H1 (cell line): ENCODE results near the gene ZNF541. TPM values are rescaled to one million over a fixed set of nuclear protein-coding genes. Genes with fewer than 3 reads are reported as not detected.

Experiments used
- CTCF ChIA-PET: fragments of 300-600 bp; sonication (Branson Sonifier 250); formaldehyde crosslinking; loops from one replicate; lab custom pipeline; 2021; ENCODE audit not compliant: partially characterized antibody; lab: Charles Lee
- POLR2A ChIA-PET: fragments of 300-600 bp; sonication (Branson Sonifier 250); formaldehyde crosslinking; loops from one replicate; lab custom pipeline; 2021; ENCODE audit warnings: inconsistent platforms; ENCODE audit not compliant: partially characterized antibody; lab: Charles Lee
- DNase-seq, 2 experiments: peaks; one replicate each; pipeline versions ENCODE4 v3.0.0 to v3.0.0-alpha.2; 2010 to 2022; ENCODE audit warnings: low spot score in 2 of 2, low read depth in 1 of 2, mixed read lengths in 1 of 2
- FAIRE-seq: peaks from 2 replicates; lab custom pipeline; 2011; peaks lifted over from hg19 to GRCh38; lab: Jason Lieb, UNC
- H2AFZ ChIP-seq: 2 replicates; pipeline ENCODE4 v1.8.1; 2012; ENCODE audit warnings: low read length, inconsistent platforms
- H2AK5ac ChIP-seq: 2 replicates; pipeline ENCODE4 v1.6.1; 2013; ENCODE audit warnings: low read depth, low read length
- H2BK120ac ChIP-seq: replicated peaks from 2 replicates; pipeline ENCODE3; 2013; ENCODE audit warnings: low read depth, low read length, inconsistent platforms
- H2BK12ac ChIP-seq: 2 replicates; pipeline ENCODE4 v1.6.1; 2013; ENCODE audit warnings: low read depth, low read length
- H2BK15ac ChIP-seq: 2 replicates; pipeline ENCODE4 v1.6.1; 2013; ENCODE audit warnings: low read length
- H2BK20ac ChIP-seq: 2 replicates; pipeline ENCODE4 v1.6.1; 2013; ENCODE audit warnings: low read length
- H2BK5ac ChIP-seq: 2 replicates; pipeline ENCODE4 v1.6.1; 2013; ENCODE audit warnings: low read depth, low read length
- H3K14ac ChIP-seq: 2 replicates; pipeline ENCODE4 v1.6.1; 2013; ENCODE audit warnings: inconsistent platforms; ENCODE audit not compliant: insufficient read length
- H3K18ac ChIP-seq: 2 replicates; pipeline ENCODE4 v1.6.1; 2013; ENCODE audit warnings: low read length; ENCODE audit errors: extremely low read depth
- H3K23ac ChIP-seq: 2 replicates; pipeline ENCODE4 v1.6.1; 2013; ENCODE audit warnings: inconsistent platforms; ENCODE audit not compliant: insufficient read length
- H3K23me2 ChIP-seq: 2 replicates; pipeline ENCODE4 v1.6.1; 2013; ENCODE audit warnings: low read depth, low read length
- H3K27ac ChIP-seq: 2 replicates; pipeline ENCODE4 v1.6.1; 2011; ENCODE audit warnings: low read depth, low read length, inconsistent platforms
- H3K27me3 ChIP-seq, 4 experiments: replicated peaks in 1 of 4; 1 replicate in 1 of 4; 2 replicates in 3 of 4; pipeline versions ENCODE4 v1.6.1 to v1.8.1; 2011 to 2013; ENCODE audit warnings: low read length in 3 of 4, mild to moderate bottlenecking in 3 of 4, inconsistent platforms in 2 of 4, mixed read lengths in 2 of 4, moderate library complexity in 1 of 4; ENCODE audit not compliant: control insufficient read depth in 3 of 4, insufficient read depth in 3 of 4; ENCODE audit errors: extremely low read depth in 1 of 4
- H3K36me3 ChIP-seq, 4 experiments: 2 replicates each; pipeline versions ENCODE4 v1.6.1 to v1.8.1; 2011 to 2013; ENCODE audit warnings: mild to moderate bottlenecking in 4 of 4, low read length in 3 of 4, moderate library complexity in 2 of 4, control low read depth in 1 of 4, inconsistent platforms in 1 of 4; ENCODE audit not compliant: insufficient read depth in 4 of 4, control insufficient read depth in 2 of 4
- H3K4ac ChIP-seq: replicated peaks from 2 replicates; pipeline ENCODE3; 2013; ENCODE audit warnings: low read length, low read depth, mixed read lengths, inconsistent platforms; ENCODE audit not compliant: insufficient read length
- H3K4me1 ChIP-seq, 4 experiments: replicated peaks in 1 of 4; 1 replicate in 1 of 4; 2 replicates in 3 of 4; pipeline versions ENCODE4 v1.6.1 to v1.8.1; 2011 to 2013; ENCODE audit warnings: low read length in 3 of 4, inconsistent platforms in 2 of 4, mixed read lengths in 1 of 4; ENCODE audit not compliant: insufficient read depth in 4 of 4, control insufficient read depth in 3 of 4
- H3K4me2 ChIP-seq, 2 experiments: 2 replicates each; pipeline versions ENCODE4 v1.6.1 to v1.8.1; 2011 to 2013; ENCODE audit warnings: low read depth in 2 of 2, low read length in 2 of 2, control low read depth in 1 of 2, inconsistent platforms in 1 of 2, mild to moderate bottlenecking in 1 of 2; ENCODE audit not compliant: insufficient read depth in 1 of 2
- H3K4me3 ChIP-seq, 4 experiments: fragments of 200-600, 300-600 bp in 1 of 4; sonication (generic), shearing (Covaris generic), sonication (Bioruptor Twin) in 1 of 4; 2 replicates each; pipeline versions ENCODE4 v1.5.1 to v1.8.1; 2011 to 2016; ENCODE audit warnings: low read length in 4 of 4, low read depth in 3 of 4, control low read depth in 2 of 4, inconsistent platforms in 2 of 4, mild to moderate bottlenecking in 2 of 4, mixed read lengths in 1 of 4, moderate library complexity in 1 of 4; ENCODE audit not compliant: insufficient read depth in 2 of 4; ENCODE audit errors: extremely low read depth in 1 of 4
- H3K56ac ChIP-seq: replicated peaks from 2 replicates; pipeline ENCODE3; 2013; ENCODE audit warnings: low read depth, mild to moderate bottlenecking, mixed read lengths, low read length, inconsistent platforms; ENCODE audit not compliant: insufficient read length
- H3K79me1 ChIP-seq: 2 replicates; pipeline ENCODE4 v1.6.1; 2013; ENCODE audit warnings: low read depth, low read length, control low read depth
- H3K79me2 ChIP-seq, 2 experiments: 2 replicates each; pipeline versions ENCODE4 v1.6.1 to v1.8.1; 2012 to 2013; ENCODE audit warnings: low read length in 2 of 2, mild to moderate bottlenecking in 2 of 2, inconsistent platforms in 1 of 2; ENCODE audit not compliant: insufficient read depth in 2 of 2, control insufficient read depth in 1 of 2
- H3K9ac ChIP-seq, 4 experiments: replicated peaks in 1 of 4; 1 replicate in 1 of 4; 2 replicates in 3 of 4; pipeline versions ENCODE4 v1.6.1 to v1.8.1; 2011 to 2013; ENCODE audit warnings: low read depth in 3 of 4, low read length in 3 of 4, control low read depth in 2 of 4, mild to moderate bottlenecking in 2 of 4, moderate library complexity in 2 of 4, inconsistent platforms in 1 of 4; ENCODE audit errors: extremely low read depth in 1 of 4
- H3K9me3 ChIP-seq, 2 experiments: 2 replicates each; pipeline versions ENCODE4 v1.6.1 to v1.8.1; 2012 to 2013; ENCODE audit warnings: mild to moderate bottlenecking in 2 of 2, moderate library complexity in 2 of 2, control low read depth in 1 of 2, inconsistent platforms in 1 of 2, low read depth in 1 of 2, low read length in 1 of 2, mixed read lengths in 1 of 2; ENCODE audit not compliant: insufficient read depth in 2 of 2
- H4K20me1 ChIP-seq, 2 experiments: replicated peaks in 1 of 2; 2 replicates each; pipeline versions ENCODE3 to v1.8.1; 2011 to 2013; ENCODE audit warnings: inconsistent platforms in 2 of 2, low read length in 2 of 2, mild to moderate bottlenecking in 1 of 2; ENCODE audit not compliant: insufficient read depth in 2 of 2, control insufficient read depth in 1 of 2
- H4K5ac ChIP-seq: 2 replicates; pipeline ENCODE4 v1.6.1; 2013; ENCODE audit warnings: low read length, low read depth, mixed read lengths, inconsistent platforms; ENCODE audit not compliant: insufficient read length
- H4K8ac ChIP-seq: 2 replicates; pipeline ENCODE4 v1.8.0; 2013; ENCODE audit warnings: mild to moderate bottlenecking, moderate library complexity, low read length, inconsistent platforms; ENCODE audit not compliant: insufficient read depth; ENCODE audit errors: extremely low read depth
- H4K91ac ChIP-seq: replicated peaks from 2 replicates; pipeline ENCODE3; 2013; ENCODE audit warnings: low read length, mixed read lengths, inconsistent platforms; ENCODE audit not compliant: insufficient read length
- CHD1 ChIP-seq: IDR thresholded peaks from 2 replicates; pipeline ENCODE4 v1.6.1; 2012; ENCODE audit warnings: low read depth, low read length, improper control_type of control experiment
- CTCF ChIP-seq, 3 experiments: IDR thresholded peaks; 1 replicate in 2 of 3; 2 replicates in 1 of 3; pipeline versions ENCODE4 v1.5.1 to v1.6.1; 2011; ENCODE audit warnings: low read length in 3 of 3, mild to moderate bottlenecking in 3 of 3, inconsistent platforms in 2 of 3, low read depth in 1 of 3, moderate library complexity in 1 of 3; ENCODE audit not compliant: insufficient read depth in 1 of 3; ENCODE audit errors: control extremely low read depth in 1 of 3
- MAX ChIP-seq: IDR thresholded peaks from 2 replicates; pipeline ENCODE4 v1.6.1; 2012; ENCODE audit warnings: inconsistent platforms
- ZNF274 ChIP-seq: IDR thresholded peaks from 2 replicates; pipeline ENCODE4 v1.7.0; 2012; ENCODE audit warnings: low read length, borderline replicate concordance; ENCODE audit errors: extremely low read depth
- WGBS, 2 experiments: shearing (Covaris generic) in 1 of 2; methylation state at CpG; one replicate each; pipeline versions ENCODE4 v1.1.6 to v1.1.7; 2013 to 2015; ENCODE audit warnings: low lambda C conversion rate in 2 of 2, mixed read lengths in 2 of 2, inconsistent platforms in 1 of 2, low coverage in 1 of 2, missing lambda C conversion rate in 1 of 2; ENCODE audit not compliant: insufficient replicate concordance in 2 of 2, insufficient coverage in 1 of 2, insufficient read length in 1 of 2; ENCODE audit errors: extremely low coverage in 1 of 2, missing lambda C conversion rate in 1 of 2; 5-methylcytosine and 5-hydroxymethylcytosine counted together
- polyA plus RNA-seq, 7 experiments: library from polyadenylated mRNA; depleted of rRNA in 3 of 7; stranded (reverse) in 5 of 7; unstranded in 2 of 7; fragments of >200 nt in 5 of 7; fragments of 200-250 nt in 2 of 7; gene quantifications; 1 replicate in 5 of 7; 2 replicates in 1 of 7; 4 replicates in 1 of 7; pipeline versions ENCODE4 v1.2.1 to v1.2.3, GENCODE V29; 2011 to 2013; ENCODE audit warnings: missing spikeins in 2 of 7, mixed read lengths in 2 of 7
- total RNA-seq: library from RNA; stranded (reverse); fragmentation: NEBNext Ultra II Directional; extraction: Animal tissue kit (Norgen Biotek cat#: 25700); gene quantifications from 2 replicates; pipeline ENCODE4 v1.2.1, GENCODE V29; 2021

Gene ZNF541
- total and polyA plus RNA-seq, 2 of the 8 experiments (the other 6 are each of a cell fraction or from before 2014, with no cell fraction given) = 0.05 TPM; not detected in 1

GRCh38 chr19:47607564-47608073 is 34.7 kb upstream of the ZNF541 start:
- no peak for DNase-seq
- Histone ChIP-seq H2AFZ (no peak overlapping the region), H3K4me3 (peak overlapping the region; percentile 83 to 98 (median 87)), H3K18ac (no peak overlapping the region; the same call in none of the 2 replicates), H4K5ac (no peak overlapping the region), H2BK5ac (peak overlapping the region; percentile 86; the same call in 1 of the 2 replicates), H3K36me3 (no peaks in the 10 kb centered on the region; a peak in 1 of 8 replicates), H3K23me2 (peaks cover 3% of the 10 kb centered on the region), H2BK12ac (no peak overlapping the region), H2AK5ac (0 out of 2 replicates have a peak overlapping the region, but pooled peaks have one; percentile 75), H4K20me1 (peaks cover 3 to 6% of the 10 kb centered on the region in 2 experiments), H3K4me2 (peak overlapping the region; percentile 70 to 80), H3K23ac (no peak overlapping the region), H3K27me3 (no peaks in the 10 kb centered on the region), H3K9me3 (no peaks in the 10 kb centered on the region), H3K4ac (no peak overlapping the region), H2BK15ac (no peak overlapping the region), H4K91ac (peak overlapping the region; percentile 44), H3K79me2 (peaks cover 18 to 36% of the 10 kb centered on the region in 2 experiments), H2BK120ac (no peak overlapping the region), H3K27ac (peak overlapping the region; percentile 67; the same call in 1 of the 2 replicates), H2BK20ac (no peak overlapping the region), H3K79me1 (peaks cover 9% of the 10 kb centered on the region), H3K14ac (no peak overlapping the region), H4K8ac (0 out of 2 replicates have a peak overlapping the region, but pooled peaks have one; percentile 39), H3K9ac (peak overlapping the region; percentile 71 to 87 (median 82)), H3K4me1 (peaks cover 5 to 17% (median 10%) of the 10 kb centered on the region in 4 experiments), H3K56ac (no peak overlapping the region)
- WGBS, 2 experiments = 32% methylated on average over 21 of the region's 21 CpGs; no CpG with 5 or more reads in 1 of the 2 experiments
- no peak for FAIRE-seq
- ChIA-PET CTCF (interaction anchor here (0.6 to 1.8 kb wide), 5 partner anchors 9 to 171 kb away, joined by 3 to 7 read pairs (median 3); no protein-coding TSS in a partner anchor), POLR2A (interaction anchor here (0.6 to 1.5 kb wide), 8 partner anchors 11 to 321 kb away, joined by 3 to 4 read pairs (median 3); no protein-coding TSS in a partner anchor)
- TF ChIP-seq ZNF274 (no peak), MAX (no peak), CTCF (IDR thresholded peaks at IDR 0.05; ENCODE audit: control extremely low read depth in 1 of 3, insufficient read depth in 1 of 3, low read depth in 1 of 3, low read length in 3 of 3) (peak in 1 of 3 experiments; percentile 10; a peak in 1 of 4 replicates), CHD1 (no peak)
